ENCODE data around the gene ZC3H10.

DNA sequence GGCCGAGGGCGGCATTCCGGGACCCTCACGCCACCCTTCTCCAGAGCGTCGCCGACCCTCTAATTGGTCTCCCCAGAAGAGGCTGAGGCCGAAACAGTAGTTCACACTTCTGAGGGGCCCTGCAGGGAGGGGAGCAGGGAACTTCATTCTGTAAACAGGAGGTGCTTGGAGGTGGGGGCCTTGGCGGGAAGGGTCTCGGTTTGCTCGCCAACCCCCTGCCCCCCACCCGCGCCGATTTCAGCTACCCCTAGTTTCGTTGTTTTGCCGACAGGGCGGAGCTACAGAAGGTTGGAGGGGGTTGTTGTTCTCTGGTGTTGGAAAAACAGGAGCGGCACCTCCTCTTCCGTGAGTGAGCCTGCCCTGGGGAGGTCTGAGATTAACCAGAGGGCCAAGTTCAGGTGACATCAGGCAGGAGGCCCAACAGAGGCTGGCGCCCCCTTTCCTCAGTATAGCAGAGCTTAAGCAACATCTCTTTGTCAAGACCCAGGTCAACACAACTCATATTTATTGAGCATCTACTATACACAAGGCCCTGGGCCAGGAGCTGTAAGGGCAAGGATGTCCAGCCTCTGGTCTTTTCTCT lies 37.4 kb upstream of the ZC3H10 start:
- TF ChIP-seq CTCF (IDR thresholded peaks at IDR 0.05; ENCODE audit: insufficient read depth, low read depth, low read length) = no peak
- TF ChIP-seq EZH2 (IDR thresholded peaks at IDR 0.05; ENCODE audit: insufficient read depth, low read length) = no peak
